Measurements from ENCODE around the gene FAM171A2.

- TF ChIP-seq EZH2 (IDR thresholded peaks at IDR 0.05) = no peak
- TF ChIP-seq CTCF (IDR thresholded peaks at IDR 0.05) = no peak
Observed at GRCh38 chr17:44398692-44399691, 35.3 kb upstream of the FAM171A2 start.
